ENCODE measurements around the gene NNT. TPM values are rescaled to one million over a fixed set of nuclear protein-coding genes. Genes with fewer than 3 reads are reported as not detected.

The NNT gene
- total and polyA plus RNA-seq, 10 donors, result 9.7 to 70.9 (median 52.9) TPM

GRCh38 chr5:43680286-43680685 is 77.3 kb downstream of the NNT start:
- DNase-seq, result no peak
- 85 to 94% (median 90%) methylated on average over 4 of the region's 4 CpGs for WGBS, 5 donors
- H3K27me3 ChIP-seq (replicated peaks in 1 of 7), result no peaks in the 10 kb centered on the region
- TF ChIP-seq POLR2AphosphoS5 (IDR thresholded peaks at IDR 0.05), result no peak
- TF ChIP-seq POLR2A (IDR thresholded peaks at IDR 0.05), result no peak
- TF ChIP-seq, protein P1, sequence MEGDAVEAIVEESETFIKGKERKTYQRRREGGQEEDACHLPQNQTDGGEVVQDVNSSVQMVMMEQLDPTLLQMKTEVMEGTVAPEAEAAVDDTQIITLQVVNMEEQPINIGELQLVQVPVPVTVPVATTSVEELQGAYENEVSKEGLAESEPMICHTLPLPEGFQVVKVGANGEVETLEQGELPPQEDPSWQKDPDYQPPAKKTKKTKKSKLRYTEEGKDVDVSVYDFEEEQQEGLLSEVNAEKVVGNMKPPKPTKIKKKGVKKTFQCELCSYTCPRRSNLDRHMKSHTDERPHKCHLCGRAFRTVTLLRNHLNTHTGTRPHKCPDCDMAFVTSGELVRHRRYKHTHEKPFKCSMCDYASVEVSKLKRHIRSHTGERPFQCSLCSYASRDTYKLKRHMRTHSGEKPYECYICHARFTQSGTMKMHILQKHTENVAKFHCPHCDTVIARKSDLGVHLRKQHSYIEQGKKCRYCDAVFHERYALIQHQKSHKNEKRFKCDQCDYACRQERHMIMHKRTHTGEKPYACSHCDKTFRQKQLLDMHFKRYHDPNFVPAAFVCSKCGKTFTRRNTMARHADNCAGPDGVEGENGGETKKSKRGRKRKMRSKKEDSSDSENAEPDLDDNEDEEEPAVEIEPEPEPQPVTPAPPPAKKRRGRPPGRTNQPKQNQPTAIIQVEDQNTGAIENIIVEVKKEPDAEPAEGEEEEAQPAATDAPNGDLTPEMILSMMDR (IDR thresholded peaks at IDR 0.05 in 8 of 11, conservative IDR thresholded peaks at IDR 0.05 in 3 of 11), result no peak
- no peaks in the 10 kb centered on the region for H3K4me1 ChIP-seq
- H3K27ac ChIP-seq, result no peak overlapping the region
- H3K9me3 ChIP-seq, result no peaks in the 10 kb centered on the region
- H3K4me3 ChIP-seq, result no peak overlapping the region
- intact Hi-C loops (cut with DNase I; ENCODE audit: low total_unique reads), result no loop called here
- H3K36me3 ChIP-seq, result peaks cover 0 to 86% (median 23%) of the 10 kb centered on the region in 6 donors

GRCh38 chr5:43683884-43684471 is 81.0 kb downstream of the NNT start:
- H3K4me3 ChIP-seq, result no peak overlapping the region
- no peak for DNase-seq
- no peaks in the 10 kb centered on the region for H3K27me3 ChIP-seq (replicated peaks in 1 of 7)
- 85 to 93% (median 91%) methylated on average over 4 of the region's 4 CpGs for WGBS, 5 donors
- intact Hi-C loops (cut with DNase I; ENCODE audit: low total_unique reads), result no loop called here
- H3K9me3 ChIP-seq, result no peaks in the 10 kb centered on the region
- TF ChIP-seq POLR2AphosphoS5 (IDR thresholded peaks at IDR 0.05) (no peak), POLR2A (IDR thresholded peaks at IDR 0.05) (no peak)
- TF ChIP-seq, protein P1 (IDR thresholded peaks at IDR 0.05 in 8 of 11, conservative IDR thresholded peaks at IDR 0.05 in 3 of 11), result no peak
- no peak overlapping the region for H3K27ac ChIP-seq
- H3K4me1 ChIP-seq, result no peaks in the 10 kb centered on the region
- peaks cover 0 to 78% (median 13%) of the 10 kb centered on the region in 6 donors for H3K36me3 ChIP-seq

DNA sequence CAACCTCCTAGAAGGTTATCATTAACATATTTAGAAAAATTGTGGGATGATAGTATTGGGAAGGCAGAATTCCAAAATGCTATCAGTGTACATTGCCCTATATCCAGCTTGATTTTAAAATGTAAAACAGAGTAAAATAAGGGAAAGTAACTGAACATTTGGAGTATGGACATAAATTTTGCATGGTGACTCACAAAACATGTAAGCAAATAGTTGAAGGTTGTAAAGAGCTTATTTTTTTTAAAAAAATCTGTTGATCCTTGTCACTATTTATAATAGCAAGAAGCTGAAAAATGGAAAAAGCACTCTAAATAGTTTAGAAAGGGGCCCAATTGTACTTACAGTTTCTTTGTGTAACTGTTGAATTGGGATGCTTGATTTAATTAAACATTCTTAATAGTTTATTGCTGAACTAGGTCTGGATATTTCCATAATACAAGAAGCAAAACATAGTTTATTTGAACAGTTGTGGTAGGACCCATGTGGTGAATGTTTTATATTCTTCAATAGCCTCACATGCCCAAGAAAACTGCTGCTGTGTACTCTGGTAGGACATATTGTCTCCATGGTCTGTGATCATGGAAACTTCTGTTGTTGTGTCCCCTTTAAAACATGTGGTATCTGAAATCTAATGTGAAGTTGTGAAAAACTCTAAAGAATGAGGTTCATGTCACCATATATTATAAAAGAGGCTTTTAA is 82.4 kb downstream of the NNT start:
- no peak for DNase-seq
- no peak overlapping the region for H3K4me3 ChIP-seq
- no peaks in the 10 kb centered on the region for H3K4me1 ChIP-seq
- no peaks in the 10 kb centered on the region for H3K9me3 ChIP-seq
- no peak overlapping the region for H3K27ac ChIP-seq
- peaks cover 0 to 86% (median 11%) of the 10 kb centered on the region in 6 donors for H3K36me3 ChIP-seq
- TF ChIP-seq, protein P1 (IDR thresholded peaks at IDR 0.05 in 8 of 11, conservative IDR thresholded peaks at IDR 0.05 in 3 of 11), result no peak
- no peak for TF ChIP-seq POLR2AphosphoS5 (IDR thresholded peaks at IDR 0.05)
- no peak for TF ChIP-seq POLR2A (IDR thresholded peaks at IDR 0.05)
- intact Hi-C loops (cut with DNase I; ENCODE audit: low total_unique reads), result no loop called here
- no peaks in the 10 kb centered on the region for H3K27me3 ChIP-seq (replicated peaks in 1 of 7)

DNA sequence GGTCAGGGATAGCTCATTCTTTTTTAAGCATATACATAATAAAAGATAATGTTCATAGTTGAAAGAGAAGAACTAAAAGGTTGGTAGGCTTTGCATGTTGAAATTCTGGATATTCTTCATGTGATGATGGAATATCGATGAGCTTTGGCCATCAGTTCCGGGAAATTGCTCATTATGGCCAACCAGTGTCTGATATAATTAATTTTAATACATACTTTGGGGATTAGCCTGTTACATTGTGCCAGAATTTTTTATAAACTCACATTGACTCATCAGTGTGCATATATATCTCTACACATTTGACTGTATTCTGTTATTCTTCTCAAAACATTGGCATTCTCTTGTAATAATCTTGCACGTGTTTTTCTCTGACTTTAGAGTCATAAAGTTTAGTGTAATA is 84.3 kb downstream of the NNT start:
- intact Hi-C loops (cut with DNase I; ENCODE audit: low total_unique reads), result no loop called here
- H3K36me3 ChIP-seq, result peaks cover 0 to 78% (median 4%) of the 10 kb centered on the region in 6 donors

More for the DNA sequence above, 84.3 kb downstream of the NNT start:
- Histone ChIP-seq H3K4me3 (no peak overlapping the region), H3K4me1 (no peaks in the 10 kb centered on the region), H3K9me3 (no peaks in the 10 kb centered on the region), H3K27me3 (replicated peaks in 1 of 7) (no peaks in the 10 kb centered on the region), H3K27ac (no peak overlapping the region)
- WGBS, 5 donors, result 91 to 98% (median 95%) methylated on average over 3 of the region's 3 CpGs
- TF ChIP-seq, protein P1 (IDR thresholded peaks at IDR 0.05 in 8 of 11, conservative IDR thresholded peaks at IDR 0.05 in 3 of 11), result no peak
- no peak for TF ChIP-seq POLR2A (IDR thresholded peaks at IDR 0.05)
- no peak for DNase-seq

Data from spleen (tissue), 11 donors.